ENCODE results near the gene RNMT. TPM values are rescaled to one million over a fixed set of nuclear protein-coding genes. Genes with fewer than 3 reads are reported as not detected.
"Not testable (repeated sequence)": the region's sequence is repeated elsewhere in the genome, so short reads cannot be mapped to it uniquely, and the experiment has no call there.

The RNMT gene
- polyA plus RNA-seq, 1 donor from 2014 or later = 62.8 TPM

GRCh38 chr18:13715330-13715729 is 11.1 kb upstream of the RNMT start:
- peaks cover 0 to 4% (median 2%) of the 10 kb centered on the region in 3 donors for H3K9me3 Mint-ChIP-seq
- no peak overlapping the region for H3K4me3 Mint-ChIP-seq
- H3K27ac Mint-ChIP-seq = no peak overlapping the region
- H3K36me3 Mint-ChIP-seq = peaks cover 5% of the 10 kb centered on the region
- H3K4me1 Mint-ChIP-seq = peaks cover 5 to 11% (median 5%) of the 10 kb centered on the region in 3 donors
- H3K27me3 Mint-ChIP-seq = no peaks in the 10 kb centered on the region

GRCh38 chr18:13716916-13717315 is 9.6 kb upstream of the RNMT start:
- H3K27me3 Mint-ChIP-seq = no peaks in the 10 kb centered on the region
- peaks cover 0 to 4% (median 2%) of the 10 kb centered on the region in 3 donors for H3K9me3 Mint-ChIP-seq
- H3K4me3 Mint-ChIP-seq = no peak overlapping the region
- no peak overlapping the region for H3K27ac Mint-ChIP-seq
- H3K4me1 Mint-ChIP-seq = peaks cover 2 to 5% (median 3%) of the 10 kb centered on the region in 3 donors
- peaks cover 3% of the 10 kb centered on the region for H3K36me3 Mint-ChIP-seq

- H3K27ac Mint-ChIP-seq = no peak overlapping the region
- no peak overlapping the region for H3K4me3 Mint-ChIP-seq
- no peaks in the 10 kb centered on the region for H3K27me3 Mint-ChIP-seq
- peaks cover 4% of the 10 kb centered on the region for H3K36me3 Mint-ChIP-seq
- peaks cover 7 to 14% (median 10%) of the 10 kb centered on the region in 3 donors for H3K4me1 Mint-ChIP-seq
- H3K9me3 Mint-ChIP-seq = peaks cover 0 to 4% (median 2%) of the 10 kb centered on the region in 3 donors
Observed at GRCh38 chr18:13720123-13720522, 6.3 kb upstream of the RNMT start.

- H3K4me1 Mint-ChIP-seq = peaks cover 10 to 20% (median 17%) of the 10 kb centered on the region in 3 donors
- peaks cover 4% of the 10 kb centered on the region for H3K36me3 Mint-ChIP-seq
- H3K9me3 Mint-ChIP-seq = peaks cover 0 to 4% (median 2%) of the 10 kb centered on the region in 3 donors
- no peak overlapping the region for H3K4me3 Mint-ChIP-seq
- H3K27me3 Mint-ChIP-seq = no peaks in the 10 kb centered on the region
- no peak overlapping the region for H3K27ac Mint-ChIP-seq
Observed at GRCh38 chr18:13720847-13721246, 5.6 kb upstream of the RNMT start.

GRCh38 chr18:13725566-13726231 is 774 bp upstream of the RNMT start:
- Mint-ChIP-seq H3K4me3 (peak overlapping the region; percentile 91 to 97 (median 96)), H3K27ac (peak overlapping the region; percentile 57 to 97 (median 96)), H3K27me3 (no peaks in the 10 kb centered on the region), H3K9me3 (no peaks in the 10 kb centered on the region), H3K4me1 (peaks cover 27 to 36% (median 32%) of the 10 kb centered on the region in 3 donors), H3K36me3 (peaks cover 2% of the 10 kb centered on the region)

GRCh38 chr18:13726972-13727331 is 479 bp downstream of the RNMT start:
- Mint-ChIP-seq H3K27me3 (no peaks in the 10 kb centered on the region), H3K4me3 (peak overlapping the region; percentile 91 to 97 (median 96)), H3K9me3 (no peaks in the 10 kb centered on the region), H3K4me1 (peaks cover 31 to 40% (median 33%) of the 10 kb centered on the region in 3 donors), H3K36me3 (peaks cover 2% of the 10 kb centered on the region), H3K27ac (peak overlapping the region; percentile 96 to 97 (median 97))

GRCh38 chr18:13730481-13730880 is 4.0 kb downstream of the RNMT start:
- H3K36me3 Mint-ChIP-seq = peaks cover 5% of the 10 kb centered on the region
- peak overlapping the region in 1 of 3 donors; percentile 34 for H3K27ac Mint-ChIP-seq
- no peaks in the 10 kb centered on the region for H3K27me3 Mint-ChIP-seq
- H3K4me1 Mint-ChIP-seq = peaks cover 23 to 27% (median 23%) of the 10 kb centered on the region in 3 donors
- H3K4me3 Mint-ChIP-seq = peak overlapping the region in 1 of 4 donors; percentile 61
- H3K9me3 Mint-ChIP-seq = no peaks in the 10 kb centered on the region

GRCh38 chr18:13735681-13736080 is 9.2 kb downstream of the RNMT start:
- Mint-ChIP-seq H3K9me3 (no peaks in the 10 kb centered on the region), H3K4me3 (no peak overlapping the region), H3K27ac (no peak overlapping the region), H3K27me3 (no peaks in the 10 kb centered on the region), H3K36me3 (peaks cover 8% of the 10 kb centered on the region), H3K4me1 (peaks cover 1 to 5% (median 4%) of the 10 kb centered on the region in 3 donors)

GRCh38 chr18:13745696-13746095 is 19.2 kb downstream of the RNMT start:
- Mint-ChIP-seq H3K27ac (no peak overlapping the region), H3K36me3 (peaks cover 18% of the 10 kb centered on the region), H3K9me3 (no peaks in the 10 kb centered on the region)

GRCh38 chr18:13746633-13747032 is 20.2 kb downstream of the RNMT start:
- Mint-ChIP-seq H3K9me3 (no peaks in the 10 kb centered on the region), H3K4me1 (peaks cover 0 to 3% (median 0%) of the 10 kb centered on the region in 3 donors), H3K27me3 (no peaks in the 10 kb centered on the region), H3K4me3 (no peak overlapping the region), H3K36me3 (peaks cover 27% of the 10 kb centered on the region), H3K27ac (no peak overlapping the region)

More at GRCh38 chr18:13745696-13746095, 19.2 kb downstream of the RNMT start:
- Mint-ChIP-seq H3K4me1 (peaks cover 0 to 3% (median 0%) of the 10 kb centered on the region in 3 donors), H3K4me3 (no peak overlapping the region), H3K27me3 (no peaks in the 10 kb centered on the region)

GRCh38 chr18:13751599-13751998 is 25.1 kb downstream of the RNMT start:
- not testable (repeated sequence) for H3K4me1 Mint-ChIP-seq, H3K27me3 Mint-ChIP-seq, H3K9me3 Mint-ChIP-seq, H3K4me3 Mint-ChIP-seq
- peak overlapping the region in 1 of 3 donors; percentile 16 for H3K27ac Mint-ChIP-seq
- H3K36me3 Mint-ChIP-seq = peaks cover 50% of the 10 kb centered on the region

- peak overlapping the region in 1 of 3 donors; percentile 64 for H3K27ac Mint-ChIP-seq
- H3K36me3 Mint-ChIP-seq = peaks cover 50% of the 10 kb centered on the region
- H3K9me3 Mint-ChIP-seq = no peaks in the 10 kb centered on the region
- H3K27me3 Mint-ChIP-seq = no peaks in the 10 kb centered on the region
- no peaks in the 10 kb centered on the region for H3K4me1 Mint-ChIP-seq
- H3K4me3 Mint-ChIP-seq = no peak overlapping the region
Observed at GRCh38 chr18:13756261-13756660, 29.8 kb downstream of the RNMT start.

- Mint-ChIP-seq H3K27ac (peak overlapping the region in 1 of 3 donors; percentile 64), H3K36me3 (peaks cover 46% of the 10 kb centered on the region), H3K27me3 (no peaks in the 10 kb centered on the region)
Observed at GRCh38 chr18:13756671-13757070, 30.2 kb downstream of the RNMT start.

GRCh38 chr18:13758622-13759021 is 32.1 kb downstream of the RNMT start:
- no peak overlapping the region for H3K27ac Mint-ChIP-seq
- H3K36me3 Mint-ChIP-seq = peaks cover 46% of the 10 kb centered on the region
- H3K9me3 Mint-ChIP-seq = peaks cover 0 to 1% (median 0%) of the 10 kb centered on the region in 3 donors
- no peak overlapping the region for H3K4me3 Mint-ChIP-seq
- H3K4me1 Mint-ChIP-seq = no peaks in the 10 kb centered on the region
- H3K27me3 Mint-ChIP-seq = no peaks in the 10 kb centered on the region

More at GRCh38 chr18:13756671-13757070, 30.2 kb downstream of the RNMT start:
- no peaks in the 10 kb centered on the region for H3K9me3 Mint-ChIP-seq
- H3K4me1 Mint-ChIP-seq = no peaks in the 10 kb centered on the region
- no peak overlapping the region for H3K4me3 Mint-ChIP-seq

GRCh38 chr18:13760047-13760446 is 33.6 kb downstream of the RNMT start:
- H3K9me3 Mint-ChIP-seq = peaks cover 0 to 13% (median 5%) of the 10 kb centered on the region in 3 donors
- H3K27me3 Mint-ChIP-seq = no peaks in the 10 kb centered on the region
- no peaks in the 10 kb centered on the region for H3K4me1 Mint-ChIP-seq
- H3K27ac Mint-ChIP-seq = no peak overlapping the region
- no peak overlapping the region for H3K4me3 Mint-ChIP-seq
- peaks cover 42% of the 10 kb centered on the region for H3K36me3 Mint-ChIP-seq

Data from IgD-negative memory B cell (primary cell).